HG03558 (cell line): ENCODE measurements around the gene PPIL4.

Source experiments
- ATAC-seq: cut with Tn5 transposase; IDR thresholded peaks from one replicate; pipeline ENCODE4 v1.9.1; 2021; ENCODE audit warnings: moderate number of reproducible peaks; ENCODE audit not compliant: unreplicated experiment; ENCODE audit errors: extremely low read depth

The PPIL4 gene

GRCh38 chr6:149487316-149487715 lies 58.5 kb downstream of the PPIL4 start:
- ATAC-seq, result no peak

GRCh38 chr6:149484733-149485700 lies 60.8 kb downstream of the PPIL4 start, which contains the start of gene ZC3H12D:
Gene ZC3H12D, minus strand, starts transcription at chr6:149485014. Its CDS starts 10,471 bp downstream, at chr6:149474543.
- ATAC-seq, result peak; percentile 26

GRCh38 chr6:149483849-149484655 lies 61.8 kb downstream of the PPIL4 start:
- ATAC-seq, result no peak

- no peak for ATAC-seq
These were observed 62.5 kb downstream of the PPIL4 start for GRCh38 chr6:149483334-149483725.

DNA sequence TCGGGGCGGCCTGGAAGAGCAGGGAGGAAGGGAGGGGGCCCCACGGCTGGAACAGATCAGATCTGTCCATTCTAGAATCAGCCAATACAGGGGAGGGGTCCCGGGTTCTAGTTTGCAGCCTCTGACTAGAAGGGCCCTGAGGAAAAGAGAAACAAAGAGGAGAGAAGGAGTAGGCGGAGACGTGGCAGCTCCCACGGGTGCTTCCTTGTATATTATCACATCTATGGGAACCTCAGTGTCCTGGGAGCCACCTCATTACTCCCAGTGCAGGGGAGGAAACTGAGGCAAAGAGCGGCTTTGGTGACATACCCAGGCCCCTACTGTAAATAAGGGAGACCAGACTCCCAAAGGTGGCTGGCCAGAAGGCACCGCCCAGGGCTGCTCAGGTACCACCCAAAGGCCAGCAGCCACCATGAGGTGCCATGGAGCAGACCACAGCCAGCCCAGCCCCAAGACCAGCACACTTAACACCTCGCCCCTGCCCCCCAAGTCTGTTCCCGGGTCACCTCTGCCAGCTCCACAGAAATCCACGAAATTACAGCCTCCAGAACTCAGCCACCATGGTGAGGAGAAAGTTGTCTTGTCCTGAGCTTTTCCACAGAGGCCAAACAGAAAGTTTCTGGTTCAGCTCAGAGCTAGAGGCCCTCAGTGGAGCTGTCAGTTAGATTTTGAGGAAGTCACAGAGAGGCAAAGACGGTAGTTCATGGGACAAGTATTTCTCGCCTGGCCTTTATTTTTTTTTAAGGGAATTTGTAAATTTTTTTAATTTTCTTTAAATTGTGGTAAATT lies 63.1 kb downstream of the PPIL4 start:
- no peak for ATAC-seq

DNA sequence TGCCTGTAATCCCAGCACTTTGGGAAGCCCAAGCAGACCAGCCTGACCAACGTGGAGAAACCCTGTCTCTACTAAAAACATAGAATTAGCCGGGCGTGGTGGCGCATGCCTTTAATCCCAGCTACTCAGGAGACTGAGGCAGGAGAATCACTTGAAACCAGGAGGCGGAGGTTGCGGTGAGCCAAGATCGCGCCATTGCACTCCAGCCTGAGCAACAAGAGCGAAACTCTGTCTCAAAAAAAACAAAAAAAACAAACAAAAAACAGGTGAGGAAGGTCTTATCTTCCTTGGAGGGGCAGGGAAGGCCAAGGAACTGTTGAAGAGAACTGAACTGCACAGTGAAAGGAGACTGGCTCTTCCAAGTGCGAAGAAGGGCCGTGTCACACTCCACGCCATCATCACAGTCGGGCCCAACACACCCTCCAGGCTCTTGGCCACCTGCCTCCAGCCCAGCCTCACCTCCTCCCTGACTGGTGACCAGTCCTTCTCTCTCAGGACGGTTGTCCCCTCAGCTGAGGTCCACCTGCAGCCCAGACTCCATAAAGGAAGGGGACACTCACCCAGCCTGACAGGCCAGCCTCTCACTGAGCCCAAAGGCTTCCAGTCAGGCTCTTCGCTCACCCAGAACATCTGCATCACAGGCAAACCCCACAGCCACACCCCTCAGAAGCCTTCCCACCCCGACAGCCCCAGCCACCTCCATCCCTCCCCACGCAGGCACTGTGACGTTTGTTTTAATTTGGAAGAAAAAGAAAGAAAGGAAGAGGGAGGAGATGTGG lies 65.2 kb downstream of the PPIL4 start:
- no peak for ATAC-seq

GRCh38 chr6:149478631-149479314 lies 67.1 kb downstream of the PPIL4 start:
- no peak for ATAC-seq

GRCh38 chr6:149477544-149477943 lies 68.3 kb downstream of the PPIL4 start:
- no peak for ATAC-seq

- no peak for ATAC-seq
These were observed 68.9 kb downstream of the PPIL4 start for GRCh38 chr6:149476789-149477455.

GRCh38 chr6:149474108-149474935 lies 71.5 kb downstream of the PPIL4 start:
- no peak for ATAC-seq

GRCh38 chr6:149473080-149474052 lies 72.5 kb downstream of the PPIL4 start:
- ATAC-seq, result no peak

DNA sequence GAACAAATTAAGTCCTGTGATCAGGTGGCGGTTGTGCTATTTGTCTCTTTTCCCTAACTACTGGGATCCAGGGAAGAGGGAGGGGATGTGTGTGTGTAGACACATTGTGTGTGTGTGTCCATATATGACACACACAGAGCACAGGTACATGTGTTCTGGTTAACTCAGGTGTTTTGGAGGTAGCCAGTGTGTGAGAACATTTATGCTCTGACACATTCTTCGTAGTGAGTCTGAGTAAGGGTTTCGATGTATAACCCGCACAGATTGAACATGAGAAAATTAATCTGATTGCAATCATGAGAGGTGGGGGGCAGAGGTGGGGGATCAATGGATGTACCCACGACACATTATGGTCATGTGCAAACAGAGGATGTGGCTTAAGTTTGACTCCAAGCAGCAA lies 73.6 kb downstream of the PPIL4 start:
- ATAC-seq, result no peak

GRCh38 chr6:149471801-149472200 lies 74.0 kb downstream of the PPIL4 start:
- ATAC-seq, result peak; percentile 22

DNA sequence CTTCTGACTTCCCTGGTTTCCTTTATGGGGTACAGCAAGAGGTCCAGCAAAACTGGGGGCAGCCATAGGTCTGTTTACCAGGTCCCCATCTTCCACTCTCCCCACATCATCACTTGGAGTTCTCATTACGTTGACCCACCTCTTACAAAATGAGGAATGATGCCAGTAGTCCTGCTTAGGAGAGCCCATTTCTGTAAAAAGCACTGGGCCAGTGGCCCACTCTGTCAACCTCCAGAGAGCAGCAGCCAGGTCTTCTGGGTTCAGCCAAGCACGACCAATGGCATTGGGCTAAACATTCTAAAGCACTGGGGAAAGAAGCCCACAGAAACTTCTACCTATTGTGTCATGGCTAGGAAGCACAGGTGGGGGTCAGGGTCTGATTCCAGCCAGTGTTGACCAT lies 74.9 kb downstream of the PPIL4 start:
- no peak for ATAC-seq

- no peak for ATAC-seq
These were observed 77.7 kb downstream of the PPIL4 start for GRCh38 chr6:149468179-149468578.

- no peak for ATAC-seq
These were observed 78.6 kb downstream of the PPIL4 start for GRCh38 chr6:149467265-149467664.
